ENCODE measurements around the gene SPECC1. TPM values are rescaled to one million over a fixed set of nuclear protein-coding genes. Genes with fewer than 3 reads are reported as not detected.

SPECC1 gene
- total RNA-seq, 4 donors from 2014 or later, result 22.5 to 36.3 (median 33.2) TPM

DNA sequence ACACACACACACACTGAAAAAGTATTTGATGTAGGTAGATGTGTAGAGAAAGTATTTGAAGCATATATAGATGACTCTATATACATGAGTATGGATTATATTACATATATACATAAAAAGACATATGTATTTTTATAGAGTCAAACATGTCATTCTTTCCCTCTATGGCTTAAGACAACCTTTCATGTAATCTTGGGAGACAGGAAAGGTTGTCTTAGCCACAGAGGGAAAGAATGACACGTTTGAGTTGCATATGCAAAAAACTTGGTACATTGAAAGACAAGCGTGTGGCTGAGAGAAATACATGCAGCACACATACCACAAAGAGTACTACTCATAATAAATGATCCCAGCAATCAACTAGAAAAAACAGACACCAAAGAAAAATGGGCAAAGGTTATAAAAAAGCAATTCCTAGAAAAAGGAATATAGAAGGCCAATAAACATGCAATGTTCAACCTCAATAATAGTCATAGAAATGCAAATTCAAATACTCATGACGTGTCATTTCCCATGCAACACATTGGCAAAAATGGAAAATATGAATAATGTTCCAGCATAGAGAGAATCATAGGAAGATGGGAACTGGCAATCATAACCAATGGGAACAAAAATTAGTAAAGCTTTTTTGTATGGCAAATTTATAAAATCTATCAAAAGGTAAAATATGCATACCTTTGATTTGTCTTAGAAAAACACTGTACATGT lies 69.0 kb downstream of the SPECC1 start:
- no peak for ATAC-seq
- H3K36me3 ChIP-seq, result no peaks in the 10 kb centered on the region
- no peaks in the 10 kb centered on the region for H3K9me3 ChIP-seq
- no peaks in the 10 kb centered on the region for H3K27me3 ChIP-seq
- no peaks in the 10 kb centered on the region for H3K4me1 ChIP-seq
- H3K27ac ChIP-seq, result no peak overlapping the region
- TF ChIP-seq POLR2A (IDR thresholded peaks at IDR 0.05) (no peak), EP300 (IDR thresholded peaks at IDR 0.05) (no peak), POLR2AphosphoS5 (IDR thresholded peaks at IDR 0.05) (no peak)
- TF ChIP-seq, protein P1, sequence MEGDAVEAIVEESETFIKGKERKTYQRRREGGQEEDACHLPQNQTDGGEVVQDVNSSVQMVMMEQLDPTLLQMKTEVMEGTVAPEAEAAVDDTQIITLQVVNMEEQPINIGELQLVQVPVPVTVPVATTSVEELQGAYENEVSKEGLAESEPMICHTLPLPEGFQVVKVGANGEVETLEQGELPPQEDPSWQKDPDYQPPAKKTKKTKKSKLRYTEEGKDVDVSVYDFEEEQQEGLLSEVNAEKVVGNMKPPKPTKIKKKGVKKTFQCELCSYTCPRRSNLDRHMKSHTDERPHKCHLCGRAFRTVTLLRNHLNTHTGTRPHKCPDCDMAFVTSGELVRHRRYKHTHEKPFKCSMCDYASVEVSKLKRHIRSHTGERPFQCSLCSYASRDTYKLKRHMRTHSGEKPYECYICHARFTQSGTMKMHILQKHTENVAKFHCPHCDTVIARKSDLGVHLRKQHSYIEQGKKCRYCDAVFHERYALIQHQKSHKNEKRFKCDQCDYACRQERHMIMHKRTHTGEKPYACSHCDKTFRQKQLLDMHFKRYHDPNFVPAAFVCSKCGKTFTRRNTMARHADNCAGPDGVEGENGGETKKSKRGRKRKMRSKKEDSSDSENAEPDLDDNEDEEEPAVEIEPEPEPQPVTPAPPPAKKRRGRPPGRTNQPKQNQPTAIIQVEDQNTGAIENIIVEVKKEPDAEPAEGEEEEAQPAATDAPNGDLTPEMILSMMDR (IDR thresholded peaks at IDR 0.05), result no peak
- no peak overlapping the region for H3K4me3 ChIP-seq
- WGBS, 2 donors (ENCODE audit: low coverage in 1 of 2), result 72 to 74% methylated on average over 3 of the region's 3 CpGs

DNA sequence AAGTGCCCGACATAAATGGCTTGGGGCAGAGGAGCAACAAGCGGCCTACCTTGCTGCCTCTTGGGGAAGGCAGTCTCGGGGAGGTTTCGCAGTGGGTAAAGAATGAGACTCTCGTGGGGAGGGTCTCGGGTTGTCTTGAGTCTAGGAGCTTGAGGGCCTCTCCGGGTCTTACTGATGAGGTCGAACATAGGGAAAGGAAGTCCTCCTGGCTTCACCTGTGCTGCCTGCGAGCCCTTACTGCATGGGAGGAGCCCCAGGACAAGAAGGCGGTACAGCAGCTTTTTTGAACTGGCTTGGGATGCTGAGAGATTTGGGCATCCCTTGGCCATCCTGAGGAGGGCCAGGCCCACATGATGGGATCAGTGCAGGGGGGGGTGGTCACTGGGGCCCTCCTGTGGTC lies 71.4 kb downstream of the SPECC1 start:
- 86 to 88% methylated on average over 5 to 7 of the region's 10 CpGs for WGBS, 2 donors (ENCODE audit: low coverage in 1 of 2)
- Histone ChIP-seq H3K27me3 (no peaks in the 10 kb centered on the region), H3K4me3 (no peak overlapping the region), H3K9me3 (no peaks in the 10 kb centered on the region), H3K27ac (no peak overlapping the region), H3K4me1 (peaks cover 0 to under 1% (median 0%) of the 10 kb centered on the region in 3 donors), H3K36me3 (no peaks in the 10 kb centered on the region)
- no peak for TF ChIP-seq POLR2AphosphoS5 (IDR thresholded peaks at IDR 0.05)
- TF ChIP-seq EP300 (IDR thresholded peaks at IDR 0.05), result no peak
- no peak for TF ChIP-seq POLR2A (IDR thresholded peaks at IDR 0.05)
- TF ChIP-seq, protein P1 (IDR thresholded peaks at IDR 0.05), result no peak
- no peak for ATAC-seq

DNA sequence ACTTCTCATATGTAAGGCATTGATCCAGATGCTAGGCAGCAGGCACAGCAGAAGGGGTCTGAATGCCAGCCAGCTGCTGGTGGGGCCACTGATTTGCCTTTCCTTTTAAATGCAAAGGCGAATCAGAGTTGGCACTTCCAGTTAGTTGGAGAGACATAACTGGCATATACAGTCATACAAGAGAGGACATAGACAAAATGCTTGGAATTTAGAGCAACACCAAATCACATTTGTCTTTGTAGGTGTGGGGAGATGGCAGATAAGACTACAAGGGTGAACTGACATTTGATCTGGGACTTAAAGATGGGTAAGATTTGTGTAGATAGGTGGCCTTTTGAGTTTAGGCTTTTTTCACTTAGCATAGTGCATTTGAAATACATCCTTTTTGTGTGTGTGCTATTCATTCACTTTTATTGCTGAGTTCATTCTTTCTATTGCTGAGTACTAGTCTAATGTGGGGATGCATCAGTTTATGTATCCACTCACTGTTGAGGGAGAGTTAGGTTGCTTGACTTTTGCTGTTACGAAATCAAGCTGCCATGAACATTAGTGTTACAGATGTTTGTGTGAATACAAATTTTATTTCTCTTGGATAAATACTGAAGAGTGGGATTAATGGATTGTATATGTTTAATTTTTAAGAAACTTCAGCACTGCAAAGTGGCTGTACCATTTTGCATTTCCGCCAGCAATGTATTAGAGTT lies 74.1 kb downstream of the SPECC1 start:
- Histone ChIP-seq H3K27me3 (no peaks in the 10 kb centered on the region), H3K4me3 (no peak overlapping the region), H3K27ac (no peak overlapping the region), H3K36me3 (no peaks in the 10 kb centered on the region), H3K9me3 (no peaks in the 10 kb centered on the region), H3K4me1 (peaks cover 0 to 4% (median 0%) of the 10 kb centered on the region in 3 donors)
- WGBS, 2 donors (ENCODE audit: low coverage in 1 of 2), result 85 to 91% methylated on average over 2 to 3 of the region's 3 CpGs
- ATAC-seq, result no peak
- no peak for TF ChIP-seq POLR2A (IDR thresholded peaks at IDR 0.05)
- no peak for TF ChIP-seq POLR2AphosphoS5 (IDR thresholded peaks at IDR 0.05)
- no peak for TF ChIP-seq EP300 (IDR thresholded peaks at IDR 0.05)
- TF ChIP-seq, protein P1 (IDR thresholded peaks at IDR 0.05), result no peak

DNA sequence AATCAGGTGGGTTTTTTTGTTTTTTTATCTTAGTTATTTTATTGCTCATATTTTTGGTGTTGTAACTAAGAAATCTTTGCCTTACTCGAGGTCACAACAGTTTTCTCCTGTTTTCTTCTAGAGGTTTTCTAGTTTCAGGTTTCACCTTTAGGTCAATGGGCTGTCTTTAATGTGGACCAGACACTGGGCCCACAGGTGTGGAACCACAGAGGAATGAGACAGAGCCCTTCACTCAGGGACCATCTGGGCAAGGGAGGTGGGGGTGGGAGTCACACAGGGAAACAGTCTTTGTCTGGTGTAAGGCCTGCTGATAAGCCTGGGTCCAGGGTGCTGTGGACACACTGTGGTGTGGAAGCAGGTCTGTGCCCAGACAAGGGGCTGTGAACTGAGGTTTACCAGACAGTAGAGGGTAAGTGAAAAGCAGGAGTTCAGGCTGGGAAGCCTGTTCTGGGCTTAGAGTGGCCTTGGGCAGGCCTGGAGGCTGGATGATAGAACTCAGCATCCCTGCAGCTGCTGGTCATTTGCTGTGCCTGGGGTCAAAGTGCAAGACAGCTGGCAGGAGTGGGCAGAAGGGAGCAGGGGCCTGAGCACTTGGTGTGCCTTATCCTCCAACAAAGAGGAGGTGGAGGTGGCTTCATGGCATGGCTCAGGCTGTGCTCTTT lies 75.6 kb downstream of the SPECC1 start:
- no peak for ATAC-seq
- no peak for TF ChIP-seq POLR2AphosphoS5 (IDR thresholded peaks at IDR 0.05)
- TF ChIP-seq EP300 (IDR thresholded peaks at IDR 0.05), result no peak
- TF ChIP-seq, protein P1 (IDR thresholded peaks at IDR 0.05), result no peak
- no peak for TF ChIP-seq POLR2A (IDR thresholded peaks at IDR 0.05)
- Histone ChIP-seq H3K27ac (peak overlapping the region in 1 of 4 donors; percentile 13), H3K4me3 (no peak overlapping the region), H3K27me3 (no peaks in the 10 kb centered on the region), H3K36me3 (no peaks in the 10 kb centered on the region), H3K9me3 (no peaks in the 10 kb centered on the region), H3K4me1 (peaks cover 0 to 4% (median 0%) of the 10 kb centered on the region in 3 donors)
- 100% methylated on average over 1 of the region's 1 CpG; no CpG with 5 or more reads in 1 of the 2 donors for WGBS, 2 donors (ENCODE audit: low coverage in 1 of 2)

All from gastroesophageal sphincter (tissue), 4 donors.